GM23248 (cell line): Measurements from ENCODE around the gene RPL10A. TPM values are rescaled to one million over a fixed set of nuclear protein-coding genes. Genes with fewer than 3 reads are reported as not detected.

Experiments used
- DNase-seq: peaks from one replicate; pipeline ENCODE4 v3.0.0-alpha.2; 2015
- H2AFZ ChIP-seq: fragments of 200-600 bp; sonication (generic); 2 replicates; pipeline ENCODE4 v1.6.1; 2016; ENCODE audit warnings: antibody characterized with exemption
- H3F3A ChIP-seq: fragments of 200-600 bp; sonication (generic); 2 replicates; pipeline ENCODE4 v1.6.1; 2016; ENCODE audit warnings: mild to moderate bottlenecking, antibody characterized with exemption, mixed run types; ENCODE audit not compliant: insufficient read depth
- H3K27ac ChIP-seq: fragments of 200-600 bp; sonication (generic); 2 replicates; pipeline ENCODE4 v1.5.1; 2016; ENCODE audit warnings: mild to moderate bottlenecking
- H3K27me3 ChIP-seq: fragments of 200-600 bp; sonication (generic); replicated peaks from 2 replicates; pipeline ENCODE4 v1.6.1; 2016; ENCODE audit warnings: mild to moderate bottlenecking; ENCODE audit not compliant: insufficient read depth
- H3K36me3 ChIP-seq: fragments of 200-600 bp; sonication (generic); 2 replicates; pipeline ENCODE4 v1.6.1; 2016; ENCODE audit warnings: low read depth, mild to moderate bottlenecking
- H3K4me1 ChIP-seq: fragments of 200-600 bp; sonication (generic); 2 replicates; pipeline ENCODE4 v1.6.1; 2016; ENCODE audit warnings: mild to moderate bottlenecking; ENCODE audit not compliant: insufficient read depth
- H3K4me2 ChIP-seq: fragments of 200-600 bp; sonication (generic); one replicate; pipeline ENCODE4 v1.6.1; 2016; ENCODE audit warnings: mild to moderate bottlenecking; ENCODE audit not compliant: unreplicated experiment
- H3K4me3 ChIP-seq: fragments of 200-600 bp; sonication (generic); 2 replicates; pipeline ENCODE4 v1.5.1; 2016; ENCODE audit warnings: mild to moderate bottlenecking
- H3K79me2 ChIP-seq: fragments of 200-600 bp; sonication (generic); 2 replicates; pipeline ENCODE4 v1.6.1; 2016; ENCODE audit warnings: mild to moderate bottlenecking; ENCODE audit not compliant: insufficient read depth
- H3K9ac ChIP-seq: fragments of 200-600 bp; sonication (generic); 2 replicates; pipeline ENCODE4 v1.6.1; 2016; ENCODE audit warnings: mild to moderate bottlenecking
- H3K9me2 ChIP-seq: fragments of 200-600 bp; sonication (generic); 2 replicates; pipeline ENCODE4 v1.6.1; 2016; ENCODE audit warnings: mixed run types, mild to moderate bottlenecking, moderate library complexity; ENCODE audit not compliant: insufficient read depth
- H3K9me3 ChIP-seq: fragments of 200-600 bp; sonication (generic); one replicate; pipeline ENCODE4 v1.6.1; 2017; ENCODE audit warnings: low read depth
- H4K20me1 ChIP-seq: fragments of 200-600 bp; sonication (generic); 2 replicates; pipeline ENCODE4 v1.6.0; 2016; ENCODE audit not compliant: insufficient read depth
- EZH2 ChIP-seq: fragments of 200-600 bp; sonication (generic); IDR thresholded peaks from 2 replicates; pipeline ENCODE4 v1.6.1; 2018; ENCODE audit warnings: antibody characterized with exemption, mild to moderate bottlenecking; ENCODE audit not compliant: insufficient read depth, poor library complexity, severe bottlenecking
- EZH2phosphoT487 ChIP-seq: fragments of 200-600 bp; sonication (generic); IDR thresholded peaks from 2 replicates; pipeline ENCODE4 v1.6.1; 2018; ENCODE audit warnings: antibody characterized with exemption, moderate library complexity, mild to moderate bottlenecking, low read depth; ENCODE audit not compliant: insufficient read depth
- WGBS, 2 experiments: methylation state at CpG; one replicate each; pipeline ENCODE4 v1.1.6; 2015 to 2017; ENCODE audit warnings: low lambda C conversion rate in 2 of 2, low coverage in 1 of 2; ENCODE audit errors: missing lambda C conversion rate in 2 of 2; 5-methylcytosine and 5-hydroxymethylcytosine counted together
- in situ Hi-C: fragments of 300-500 bp; cut with MboI; formaldehyde crosslinking; loops from 2 replicates; pipeline ENCODE4 v1.15.0; 2020
- polyA plus RNA-seq: library from polyadenylated mRNA; unstranded; fragments of >200 nt; fragmentation: Nextera tagmentation; extraction: Ambion mirVana; gene quantifications from 2 replicates; pipeline ENCODE4 v1.2.1, GENCODE V29; 2016
- total RNA-seq: library from RNA; depleted of rRNA; stranded (reverse); fragments of >200 nt; shearing (Covaris generic); gene quantifications from 2 replicates; pipeline ENCODE4 v1.2.3, GENCODE V29; 2014

The RPL10A gene
- total and polyA plus RNA-seq, 2 experiments from 2014 or later, result 366 to 915 TPM

DNA sequence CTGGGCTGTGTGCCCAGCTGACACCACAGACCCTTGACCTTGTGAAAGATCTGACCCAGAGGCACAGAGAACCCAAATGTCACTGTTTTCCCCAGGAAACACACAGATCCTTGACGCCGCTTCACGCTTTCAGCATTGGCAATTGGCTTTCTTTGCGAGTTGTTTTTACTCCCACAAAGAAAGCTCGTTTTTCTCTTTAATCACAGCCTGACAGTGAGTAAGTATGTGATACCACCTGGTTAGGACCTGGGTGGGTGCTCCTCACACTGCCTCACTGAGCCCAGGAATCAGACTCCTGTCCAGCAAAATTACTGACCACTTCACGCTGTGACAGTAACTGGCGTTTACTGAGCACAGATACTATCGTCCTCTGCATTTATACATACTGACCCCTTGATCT lies 13.0 kb downstream of the RPL10A start:
- Histone ChIP-seq H3K4me3 (no peak overlapping the region), H3K4me1 (peaks cover 12% of the 10 kb centered on the region), H3K36me3 (no peaks in the 10 kb centered on the region), H3K9me2 (no peaks in the 10 kb centered on the region), H3K27ac (no peak overlapping the region), H3K79me2 (peaks cover 14% of the 10 kb centered on the region), H4K20me1 (no peaks in the 10 kb centered on the region), H3K27me3 (no peaks in the 10 kb centered on the region), H3K4me2 (no peak overlapping the region), H3F3A (0 out of 2 replicates have a peak, but pooled peaks cover 13% of the 10 kb centered on the region), H3K9me3 (no peaks in the 10 kb centered on the region), H3K9ac (no peak overlapping the region), H2AFZ (no peak overlapping the region)
- 91 to 94% methylated on average over 8 of the region's 8 CpGs for WGBS, 2 experiments
- no peak for DNase-seq
- no peak for TF ChIP-seq EZH2phosphoT487
- TF ChIP-seq EZH2, result no peak
- in situ Hi-C loops, result no loop called here

DNA sequence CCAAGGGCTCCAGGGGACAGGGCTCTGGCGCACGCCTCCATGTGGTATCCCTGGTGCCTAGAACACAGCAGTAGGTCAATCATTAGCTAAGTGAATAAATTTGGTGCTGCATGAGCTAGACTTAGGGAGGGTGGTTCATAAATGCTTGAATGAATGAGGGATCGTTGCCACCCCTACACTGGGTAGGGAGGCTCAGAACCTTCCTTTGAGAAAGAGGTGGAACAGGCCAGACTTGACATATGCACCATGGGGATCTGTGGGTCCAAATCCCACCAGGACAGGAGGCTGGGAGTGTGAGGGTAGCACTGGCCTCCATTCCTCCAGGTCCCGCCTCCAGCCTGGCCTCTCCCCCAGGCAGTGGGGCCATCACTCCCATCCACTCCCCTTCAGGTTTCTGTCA lies 14.9 kb downstream of the RPL10A start:
- Histone ChIP-seq H3K27me3 (no peaks in the 10 kb centered on the region), H3K4me3 (no peak overlapping the region), H3K79me2 (peaks cover 32% of the 10 kb centered on the region), H3K4me2 (no peak overlapping the region), H4K20me1 (no peaks in the 10 kb centered on the region), H3K9me2 (no peaks in the 10 kb centered on the region), H3K4me1 (peaks cover 18% of the 10 kb centered on the region), H3K9me3 (no peaks in the 10 kb centered on the region), H3F3A (no peaks in the 10 kb centered on the region), H3K27ac (no peak overlapping the region), H2AFZ (no peak overlapping the region), H3K36me3 (no peaks in the 10 kb centered on the region), H3K9ac (no peak overlapping the region)
- WGBS, 2 experiments, result 98% methylated on average over 4 of the region's 4 CpGs
- TF ChIP-seq EZH2phosphoT487 (no peak), EZH2 (no peak)
- in situ Hi-C loops, result no loop called here
- DNase-seq, result no peak

DNA sequence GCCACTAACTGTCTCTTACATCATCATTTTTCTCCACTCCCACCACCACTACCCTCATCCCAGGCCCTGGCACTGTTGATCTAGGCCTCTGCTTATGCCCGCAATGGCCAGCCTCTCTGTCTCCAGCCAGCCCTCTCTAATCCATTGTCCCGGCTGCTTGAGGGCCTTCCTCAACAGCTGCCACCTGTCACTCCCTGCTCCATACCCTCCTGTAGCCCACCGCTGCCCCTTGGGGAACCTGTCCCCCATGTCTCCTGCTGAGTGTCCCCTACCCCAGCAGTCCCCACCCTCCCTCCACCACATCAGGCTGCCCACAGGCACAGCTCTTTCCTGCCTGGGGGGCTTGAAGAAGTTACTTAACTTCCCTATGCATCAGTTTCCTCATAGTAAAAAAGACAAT lies 15.3 kb downstream of the RPL10A start:
- in situ Hi-C loops, result no loop called here
- H3K27me3 ChIP-seq, result no peaks in the 10 kb centered on the region
- no peaks in the 10 kb centered on the region for H3K9me3 ChIP-seq
- no peak for DNase-seq
- H3K79me2 ChIP-seq, result peaks cover 36% of the 10 kb centered on the region
- no peaks in the 10 kb centered on the region for H3K9me2 ChIP-seq
- no peaks in the 10 kb centered on the region for H4K20me1 ChIP-seq
- no peak overlapping the region for H2AFZ ChIP-seq
- no peaks in the 10 kb centered on the region for H3F3A ChIP-seq
- no peak for TF ChIP-seq EZH2phosphoT487
- no peak for TF ChIP-seq EZH2
- H3K36me3 ChIP-seq, result no peaks in the 10 kb centered on the region
- no peak overlapping the region for H3K4me3 ChIP-seq
- no peak overlapping the region for H3K4me2 ChIP-seq
- H3K9ac ChIP-seq, result no peak overlapping the region
- H3K27ac ChIP-seq, result no peak overlapping the region
- WGBS, 2 experiments, result 95 to 100% methylated on average over 3 of the region's 3 CpGs
- peaks cover 21% of the 10 kb centered on the region for H3K4me1 ChIP-seq

DNA sequence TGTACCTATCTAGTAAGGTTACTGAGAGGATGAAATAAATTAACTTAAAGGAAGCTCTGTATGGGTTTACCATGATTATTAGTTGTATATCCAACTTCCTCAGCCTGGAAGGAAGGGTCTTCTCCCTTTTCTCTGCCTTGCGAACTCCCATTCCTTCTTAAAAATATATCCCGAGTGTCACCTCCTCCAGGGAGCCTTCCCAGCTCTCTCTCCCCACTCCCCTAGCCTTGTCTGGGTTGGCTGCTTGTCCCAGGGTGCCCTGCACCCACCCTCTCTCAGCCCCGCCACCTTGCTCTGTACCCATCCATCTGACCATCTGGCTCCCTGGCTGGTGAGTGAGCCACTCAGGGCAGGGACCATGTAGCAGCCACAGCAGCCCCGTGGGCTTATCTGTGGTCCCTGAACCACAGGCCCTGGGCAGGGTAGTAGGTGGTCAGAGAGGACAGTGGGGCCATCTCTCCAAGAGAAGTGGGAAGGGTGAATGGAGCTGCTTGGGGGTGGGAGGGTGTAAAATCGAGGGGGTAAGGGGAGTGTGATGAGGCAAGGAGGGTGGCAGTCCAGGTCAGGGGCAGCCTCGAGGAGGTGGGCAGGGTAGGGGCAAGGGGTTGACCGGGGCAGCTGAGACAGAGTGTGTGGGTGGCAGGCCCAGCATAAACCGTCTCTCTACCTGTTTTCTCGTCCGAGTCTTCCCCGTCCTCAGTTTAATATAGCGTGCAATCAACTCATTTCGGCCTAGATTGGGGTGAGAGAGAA lies 15.9 kb downstream of the RPL10A start:
- TF ChIP-seq EZH2 (no peak), EZH2phosphoT487 (no peak)
- H3K36me3 ChIP-seq, result no peaks in the 10 kb centered on the region
- no peaks in the 10 kb centered on the region for H3K9me2 ChIP-seq
- DNase-seq, result no peak
- no peaks in the 10 kb centered on the region for H4K20me1 ChIP-seq
- no peak overlapping the region for H3K4me3 ChIP-seq
- in situ Hi-C loops, result no loop called here
- no peaks in the 10 kb centered on the region for H3K9me3 ChIP-seq
- no peak overlapping the region for H3K4me2 ChIP-seq
- H3K4me1 ChIP-seq, result peaks cover 21% of the 10 kb centered on the region
- H3F3A ChIP-seq, result no peaks in the 10 kb centered on the region
- no peak overlapping the region for H3K9ac ChIP-seq
- no peak overlapping the region for H2AFZ ChIP-seq
- no peak overlapping the region for H3K27ac ChIP-seq
- no peaks in the 10 kb centered on the region for H3K27me3 ChIP-seq
- peaks cover 42% of the 10 kb centered on the region for H3K79me2 ChIP-seq
- 90 to 93% methylated on average over 9 to 13 of the region's 13 CpGs for WGBS, 2 experiments
